PC-9 (cell line): Measurements from ENCODE around the gene S100A16. TPM values are rescaled to one million over a fixed set of nuclear protein-coding genes. Genes with fewer than 3 reads are reported as not detected.

Experiments used
- BruUV-seq: library from RNA; stranded (reverse); fragments of 400-500 nt; replicated peaks from 2 replicates; lab custom pipeline; 2021; lab: Mats Ljungman, UMichigan
- CTCF ChIA-PET: fragments of 300-600 bp; sonication (Branson Sonifier 250); formaldehyde crosslinking; loops from one replicate; lab custom pipeline; 2022; ENCODE audit warnings: antibody characterized with exemption; lab: Charles Lee
- POLR2A ChIA-PET: fragments of 300-600 bp; sonication (Branson Sonifier 250); formaldehyde crosslinking; loops from one replicate; lab custom pipeline; 2022; ENCODE audit warnings: antibody characterized with exemption; ENCODE audit not compliant: unreplicated experiment; lab: Charles Lee
- DNase-seq, 2 experiments: peaks; one replicate each; pipeline versions ENCODE4 v3.0.0 to v3.0.0-alpha.2; 2015 to 2022; ENCODE audit warnings: mixed read lengths in 1 of 2
- H2AFZ ChIP-seq: fragments of 200-600 bp; sonication (generic); 2 replicates; pipeline ENCODE4 v1.8.1; 2017; ENCODE audit warnings: antibody characterized with exemption
- H3F3A ChIP-seq: fragments of 200-600 bp; sonication (generic); 2 replicates; pipeline ENCODE4 v1.8.1; 2017; ENCODE audit warnings: antibody characterized with exemption, mild to moderate bottlenecking, low read depth; ENCODE audit not compliant: insufficient read depth
- H3K27ac ChIP-seq: fragments of 200-600 bp; sonication (generic); 2 replicates; pipeline ENCODE4 v1.6.1; 2016; ENCODE audit warnings: mixed run types
- H3K27me3 ChIP-seq: fragments of 200-600 bp; sonication (generic); 2 replicates; pipeline ENCODE4 v1.6.1; 2016; ENCODE audit warnings: low read depth, mixed run types; ENCODE audit not compliant: insufficient read depth
- H3K36me3 ChIP-seq: fragments of 200-600 bp; sonication (generic); 2 replicates; pipeline ENCODE4 v1.6.1; 2016; ENCODE audit warnings: low read depth, mixed run types
- H3K4me1 ChIP-seq: fragments of 200-600 bp; sonication (generic); replicated peaks from 2 replicates; pipeline ENCODE4 v1.6.1; 2016; ENCODE audit warnings: mixed run types; ENCODE audit not compliant: insufficient read depth
- H3K4me2 ChIP-seq: fragments of 200-600 bp; sonication (generic); 2 replicates; pipeline ENCODE4 v1.6.1; 2017; ENCODE audit warnings: mixed run types
- H3K4me3 ChIP-seq: fragments of 200-600 bp; sonication (generic); 2 replicates; pipeline ENCODE4 v1.6.1; 2016; ENCODE audit warnings: mixed run types
- H3K79me2 ChIP-seq: fragments of 200-600 bp; sonication (generic); 2 replicates; pipeline ENCODE4 v1.6.1; 2017; ENCODE audit warnings: low read depth, mixed run types
- H3K9me2 ChIP-seq: fragments of 200-600 bp; sonication (generic); 2 replicates; pipeline ENCODE4 v1.8.1; 2017; ENCODE audit warnings: mild to moderate bottlenecking; ENCODE audit not compliant: insufficient read depth
- H3K9me3 ChIP-seq: fragments of 200-600 bp; sonication (generic); 2 replicates; pipeline ENCODE4 v1.8.1; 2016; ENCODE audit warnings: low read depth; ENCODE audit not compliant: insufficient read depth
- H4K20me1 ChIP-seq: fragments of 200-600 bp; sonication (generic); 2 replicates; pipeline ENCODE4 v1.8.1; 2017; ENCODE audit not compliant: insufficient read depth
- CTCF ChIP-seq: fragments of 200-600 bp; sonication (generic); conservative IDR thresholded peaks from 2 replicates; pipeline ENCODE4 v1.6.1; 2017; ENCODE audit warnings: mixed run types, antibody characterized with exemption, mild to moderate bottlenecking, moderate library complexity
- EZH2 ChIP-seq: fragments of 200-600 bp; sonication (generic); IDR thresholded peaks from 2 replicates; pipeline ENCODE4 v1.8.0; 2017; ENCODE audit warnings: antibody characterized with exemption, low read depth
- intact Hi-C: fragments of 100-400 bp; cut with micrococcal nuclease; formaldehyde crosslinking; loops from one replicate; pipeline ENCODE4 v1.10.0; 2022; ENCODE audit not compliant: unreplicated experiment
- total RNA-seq: library from RNA; stranded (reverse); gene quantifications from 2 replicates; pipeline ENCODE4 v1.2.3, GENCODE V29; 2021

S100A16 gene
- total RNA-seq, 1 experiment from 2014 or later = 276 TPM

GRCh38 chr1:153557877-153558276 is 55.1 kb downstream of the S100A16 start:
- TF ChIP-seq CTCF = no peak
- TF ChIP-seq EZH2 = no peak
- no peak overlapping the region for H3K27ac ChIP-seq
- H3F3A ChIP-seq = peaks cover 20% of the 10 kb centered on the region
- CTCF ChIA-PET = no interaction called here
- no peak overlapping the region for H3K4me3 ChIP-seq
- no peaks in the 10 kb centered on the region for H3K9me2 ChIP-seq
- no peak overlapping the region for H3K4me2 ChIP-seq
- no peaks in the 10 kb centered on the region for H3K79me2 ChIP-seq
- no peak overlapping the region for H2AFZ ChIP-seq
- no TSS peak for BruUV-seq
- POLR2A ChIA-PET = interaction anchor here (0.7 kb wide), 2 partner anchors 68 to 93 kb away, joined by 3 to 21 read pairs; no protein-coding TSS in a partner anchor
- H3K4me1 ChIP-seq = peaks cover 8% of the 10 kb centered on the region; the same call in 1 of the 2 replicates
- DNase-seq = no peak
- H4K20me1 ChIP-seq = no peaks in the 10 kb centered on the region
- H3K9me3 ChIP-seq = no peaks in the 10 kb centered on the region
- H3K36me3 ChIP-seq = no peaks in the 10 kb centered on the region
- intact Hi-C loops = no loop called here
- H3K27me3 ChIP-seq = no peaks in the 10 kb centered on the region

Other genes with a start within 250 kb of the S100A16 start
- not detected in 2 replicates for gene S100A12, start 237.5 kb downstream of the S100A16 start, total RNA-seq
- gene S100A8, start 222.1 kb downstream of the S100A16 start, total RNA-seq = not detected in 2 replicates
- not detected in 2 replicates for gene S100A7A, start 196.6 kb downstream of the S100A16 start, total RNA-seq
- gene S100A7, start 152.5 kb downstream of the S100A16 start, total RNA-seq = not detected in 2 replicates
- gene S100A6, start 77.1 kb downstream of the S100A16 start, total RNA-seq = 873 and 994 TPM in 2 replicates
- 7.2 and 11.1 TPM in 2 replicates for gene S100A5, start 72.2 kb downstream of the S100A16 start, total RNA-seq
- 303 and 346 TPM in 2 replicates for gene S100A4, start 67.3 kb downstream of the S100A16 start, total RNA-seq
- 1.5 and 2.4 TPM in 2 replicates for gene S100A3, start 63.9 kb downstream of the S100A16 start, total RNA-seq
- gene S100A2, start 47.3 kb downstream of the S100A16 start, total RNA-seq = 145 and 147 TPM in 2 replicates
- 411 and 486 TPM in 2 replicates for gene S100A14, start 3.2 kb upstream of the S100A16 start, total RNA-seq
- gene S100A13, start 14.4 kb upstream of the S100A16 start, total RNA-seq = 120 and 144 TPM in 2 replicates
- gene S100A1, start 15.3 kb upstream of the S100A16 start, total RNA-seq = 0.46 and 1.0 TPM in 2 replicates
- gene CHTOP, start 20.9 kb upstream of the S100A16 start, total RNA-seq = 75.1 and 83.9 TPM in 2 replicates
- gene SNAPIN, start 45.6 kb upstream of the S100A16 start, total RNA-seq = 25.4 and 29.5 TPM in 2 replicates
- 131 and 145 TPM in 2 replicates for gene ILF2, start 57.9 kb upstream of the S100A16 start, total RNA-seq
- 0.53 and 0.98 TPM in 2 replicates for gene NPR1, start 65.6 kb upstream of the S100A16 start, total RNA-seq
- 62.5 and 91.7 TPM in 2 replicates for gene INTS3, start 114.9 kb upstream of the S100A16 start, total RNA-seq
- gene SLC27A3, start 162.3 kb upstream of the S100A16 start, total RNA-seq = 14.4 and 17.1 TPM in 2 replicates